NCI-H2196 treated with DMSO at 0.1 percent for 48 hours (cell line): ENCODE data around the gene RAB28.

Experiments
- DNase-seq: peaks from one replicate; lab custom pipeline; 2025; ENCODE audit not compliant: unreplicated experiment; lab: John Stamatoyannopoulos, UW

Gene RAB28

GRCh38 chr4:13323921-13324320 is 160.2 kb downstream of the RAB28 start:
- no peak for DNase-seq

GRCh38 chr4:13322681-13323101 is 161.4 kb downstream of the RAB28 start:
- DNase-seq = no peak
